ENCODE measurements around the gene SND1. TPM values are rescaled to one million over a fixed set of nuclear protein-coding genes. Genes with fewer than 3 reads are reported as not detected.

Gene SND1
- total and polyA plus RNA-seq, 10 donors: 61.7 to 173 (median 116) TPM

- Histone ChIP-seq H3K9me3 (no peaks in the 10 kb centered on the region), H3K36me3 (no peaks in the 10 kb centered on the region), H3K27me3 (replicated peaks in 1 of 7) (peaks cover 0 to 82% (median 24%) of the 10 kb centered on the region in 7 donors), H3K4me3 (no peak overlapping the region), H3K27ac (no peak overlapping the region), H3K4me1 (peaks cover 0 to 16% (median 7%) of the 10 kb centered on the region in 6 donors)
- DNase-seq: no peak
- WGBS, 5 donors: 14 to 22% (median 16%) methylated on average over 17 to 27 of the region's 27 CpGs
- no peak for TF ChIP-seq CTCF (IDR thresholded peaks at IDR 0.05 in 8 of 11, conservative IDR thresholded peaks at IDR 0.05 in 3 of 11)
- TF ChIP-seq POLR2AphosphoS5 (IDR thresholded peaks at IDR 0.05): no peak
- no peak for TF ChIP-seq POLR2A (IDR thresholded peaks at IDR 0.05)
- intact Hi-C loops (cut with DNase I; ENCODE audit: low total_unique reads): no loop called here
These were observed 32.2 kb upstream of the SND1 start for GRCh38 chr7:127619681-127620405.

DNA sequence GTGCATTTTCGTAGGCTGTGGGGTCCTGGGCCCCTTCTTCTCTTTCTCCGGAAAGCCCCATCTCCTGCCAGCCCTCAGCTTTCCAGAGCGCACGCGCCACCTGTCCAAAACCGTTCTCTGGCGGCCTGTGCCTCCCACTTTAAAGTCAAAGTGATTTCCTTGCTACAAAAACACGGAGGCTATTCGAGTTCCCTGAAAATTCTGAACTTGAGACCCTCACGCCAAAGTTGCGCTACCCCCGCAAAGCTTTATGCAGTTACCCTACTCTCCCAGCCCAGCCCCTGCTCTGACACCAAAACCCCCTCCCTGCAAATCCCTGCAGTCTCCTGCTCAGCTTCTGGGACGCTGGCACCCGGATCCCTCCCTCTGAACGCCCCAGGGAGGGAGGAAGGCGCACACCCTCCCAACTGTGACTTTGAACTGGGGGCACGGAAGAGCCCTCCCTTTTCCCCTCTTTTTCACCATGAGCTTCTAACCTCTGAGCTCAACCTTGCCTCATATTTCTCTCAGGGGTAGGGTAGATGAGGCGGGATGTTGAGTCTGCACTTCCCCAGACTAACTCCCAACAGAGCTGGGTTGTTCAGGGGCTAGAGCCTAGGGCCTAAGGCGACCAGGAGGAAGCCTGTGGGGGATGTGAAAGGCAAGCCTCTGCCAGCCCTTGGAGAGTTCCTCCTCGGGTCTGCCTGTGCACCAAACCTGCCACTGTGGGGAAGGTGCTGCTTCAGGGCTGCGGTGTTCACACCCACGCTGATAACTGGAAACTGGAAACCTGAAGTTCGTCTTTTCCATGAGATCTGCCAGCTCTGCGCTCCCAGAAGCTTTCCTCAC is 31.4 kb upstream of the SND1 start:
- DNase-seq: no peak
- Histone ChIP-seq H3K9me3 (no peaks in the 10 kb centered on the region), H3K27ac (no peak overlapping the region), H3K36me3 (no peaks in the 10 kb centered on the region), H3K4me3 (no peak overlapping the region), H3K27me3 (replicated peaks in 1 of 7) (peaks cover 0 to 74% (median 18%) of the 10 kb centered on the region in 7 donors), H3K4me1 (peaks cover 0 to 16% (median 7%) of the 10 kb centered on the region in 6 donors)
- WGBS, 5 donors: 4 to 7% (median 6%) methylated on average over 24 of the region's 24 CpGs
- no peak for TF ChIP-seq POLR2A (IDR thresholded peaks at IDR 0.05)
- TF ChIP-seq POLR2AphosphoS5 (IDR thresholded peaks at IDR 0.05): no peak
- no peak for TF ChIP-seq CTCF (IDR thresholded peaks at IDR 0.05 in 8 of 11, conservative IDR thresholded peaks at IDR 0.05 in 3 of 11)
- intact Hi-C loops (cut with DNase I; ENCODE audit: low total_unique reads): no loop called here

- intact Hi-C loops (cut with DNase I; ENCODE audit: low total_unique reads): no loop called here
- no peak for DNase-seq
These were observed 26.7 kb upstream of the SND1 start for GRCh38 chr7:127625331-127625730.

More at GRCh38 chr7:127625331-127625730, 26.7 kb upstream of the SND1 start:
- peaks cover 0 to 27% (median 6%) of the 10 kb centered on the region in 7 donors for H3K27me3 ChIP-seq (replicated peaks in 1 of 7)
- H3K9me3 ChIP-seq: no peaks in the 10 kb centered on the region
- no peaks in the 10 kb centered on the region for H3K36me3 ChIP-seq
- no peak overlapping the region for H3K4me3 ChIP-seq
- H3K4me1 ChIP-seq: peaks cover 0 to 14% (median 5%) of the 10 kb centered on the region in 6 donors
- TF ChIP-seq POLR2A (IDR thresholded peaks at IDR 0.05) (no peak), POLR2AphosphoS5 (IDR thresholded peaks at IDR 0.05) (no peak), CTCF (IDR thresholded peaks at IDR 0.05 in 8 of 11, conservative IDR thresholded peaks at IDR 0.05 in 3 of 11) (no peak)
- H3K27ac ChIP-seq: no peak overlapping the region
